ENCODE data around the gene DUSP9. TPM values are rescaled to one million over a fixed set of nuclear protein-coding genes. Genes with fewer than 3 reads are reported as not detected.

The DUSP9 gene
- total RNA-seq, 1 experiment from 2014 or later = 14.2 TPM

- TF ChIP-seq POLR2AphosphoS5 (IDR thresholded peaks at IDR 0.05; ENCODE audit: low read depth, low read length) (no peak), SRF (IDR thresholded peaks at IDR 0.05; ENCODE audit: low read depth) (no peak), ZFX (IDR thresholded peaks at IDR 0.05) (no peak), SP1 (IDR thresholded peaks at IDR 0.05; ENCODE audit: low read depth) (no peak)
Measured at GRCh38 chrX:153628129-153628528, 18.9 kb upstream of the DUSP9 start (continued).

DNA sequence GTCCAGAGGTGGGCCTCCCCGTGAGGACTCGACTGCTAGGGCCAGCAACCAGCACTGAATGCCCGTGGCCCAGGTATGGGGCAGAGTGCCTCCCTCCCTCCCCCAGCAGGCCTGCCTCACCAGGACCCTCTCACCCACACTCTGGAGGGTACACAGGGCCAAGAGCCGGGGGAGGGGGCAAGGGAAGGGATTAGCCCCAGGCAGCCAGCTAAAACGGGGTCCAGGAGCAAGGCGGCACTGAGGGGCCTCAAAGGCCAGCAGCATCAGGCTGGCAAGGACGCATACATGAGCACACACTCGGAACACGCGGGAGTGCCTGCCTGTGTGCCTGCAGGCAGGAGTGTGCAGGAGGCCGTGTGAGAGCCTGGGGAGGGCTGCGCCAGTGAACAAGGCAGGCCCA is 18.3 kb upstream of the DUSP9 start:
- Histone ChIP-seq H3K9me3 (ENCODE audit: control insufficient read depth in 1 of 2, insufficient read depth in 1 of 2, low read depth in 1 of 2, low read length in 2 of 2) (no peaks in the 10 kb centered on the region), H3K4me3 (replicated peaks in 1 of 2; ENCODE audit: low read depth in 1 of 2, low read length in 2 of 2) (no peak overlapping the region), H3K27me3 (ENCODE audit: insufficient read depth, low read length) (no peaks in the 10 kb centered on the region), H4K20me1 (ENCODE audit: insufficient read depth) (no peaks in the 10 kb centered on the region), H3K79me2 (ENCODE audit: insufficient read depth, low read length) (no peaks in the 10 kb centered on the region), H3K4me2 (ENCODE audit: low read length) (no peak overlapping the region), H3K9me2 (ENCODE audit: insufficient read depth) (no peaks in the 10 kb centered on the region), H3K36me3 (ENCODE audit: control insufficient read depth in 1 of 2, insufficient read depth in 2 of 2, low read length in 2 of 2) (no peaks in the 10 kb centered on the region), H3K27ac (ENCODE audit: low read depth, low read length) (no peak overlapping the region), H3K4me1 (ENCODE audit: control insufficient read depth in 1 of 2, insufficient read depth in 2 of 2, low read length in 2 of 2) (no peaks in the 10 kb centered on the region), H3K9ac (ENCODE audit: low read length) (no peak overlapping the region), H2AFZ (ENCODE audit: low read depth, low read length, poor library complexity, severe bottlenecking) (no peak overlapping the region)
- CTCF ChIA-PET = no interaction called here
- TF ChIP-seq ZNF274 (IDR thresholded peaks at IDR 0.05; ENCODE audit: low read depth, low read length) = no peak
- TF ChIP-seq YY1 (IDR thresholded peaks at IDR 0.05; ENCODE audit: extremely low read depth, insufficient replicate concordance, low read depth, low read length) = no peak
- TF ChIP-seq ZFX (IDR thresholded peaks at IDR 0.05) = no peak
- TF ChIP-seq CEBPB (IDR thresholded peaks at IDR 0.05; ENCODE audit: low read depth) = no peak
- no peak for TF ChIP-seq EZH2phosphoT487 (IDR thresholded peaks at IDR 0.05; ENCODE audit: borderline replicate concordance)
- no peak for TF ChIP-seq TCF7L2 (IDR thresholded peaks at IDR 0.05; ENCODE audit: borderline replicate concordance, extremely low read depth, insufficient read depth, insufficient read length)
- no peak for TF ChIP-seq EGR1 (IDR thresholded peaks at IDR 0.05; ENCODE audit: low read depth)
- no peak for TF ChIP-seq REST (IDR thresholded peaks at IDR 0.05; ENCODE audit: low read depth)
- TF ChIP-seq ATF3 (IDR thresholded peaks at IDR 0.05) = no peak
- TF ChIP-seq POLR2AphosphoS5 (IDR thresholded peaks at IDR 0.05; ENCODE audit: low read depth, low read length) = no peak
- TF ChIP-seq RAD21 (IDR thresholded peaks at IDR 0.05; ENCODE audit: low read depth) = no peak
- no peak for TF ChIP-seq EZH2 (IDR thresholded peaks at IDR 0.05)
- no peak for TF ChIP-seq SP1 (IDR thresholded peaks at IDR 0.05; ENCODE audit: low read depth)
- TF ChIP-seq, protein P1, sequence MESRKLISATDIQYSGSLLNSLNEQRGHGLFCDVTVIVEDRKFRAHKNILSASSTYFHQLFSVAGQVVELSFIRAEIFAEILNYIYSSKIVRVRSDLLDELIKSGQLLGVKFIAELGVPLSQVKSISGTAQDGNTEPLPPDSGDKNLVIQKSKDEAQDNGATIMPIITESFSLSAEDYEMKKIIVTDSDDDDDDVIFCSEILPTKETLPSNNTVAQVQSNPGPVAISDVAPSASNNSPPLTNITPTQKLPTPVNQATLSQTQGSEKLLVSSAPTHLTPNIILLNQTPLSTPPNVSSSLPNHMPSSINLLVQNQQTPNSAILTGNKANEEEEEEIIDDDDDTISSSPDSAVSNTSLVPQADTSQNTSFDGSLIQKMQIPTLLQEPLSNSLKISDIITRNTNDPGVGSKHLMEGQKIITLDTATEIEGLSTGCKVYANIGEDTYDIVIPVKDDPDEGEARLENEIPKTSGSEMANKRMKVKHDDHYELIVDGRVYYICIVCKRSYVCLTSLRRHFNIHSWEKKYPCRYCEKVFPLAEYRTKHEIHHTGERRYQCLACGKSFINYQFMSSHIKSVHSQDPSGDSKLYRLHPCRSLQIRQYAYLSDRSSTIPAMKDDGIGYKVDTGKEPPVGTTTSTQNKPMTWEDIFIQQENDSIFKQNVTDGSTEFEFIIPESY (IDR thresholded peaks at IDR 0.05; ENCODE audit: extremely low read depth, insufficient replicate concordance, low read length) = no peak
- TF ChIP-seq CTCF (IDR thresholded peaks at IDR 0.05 in 2 of 3, conservative IDR thresholded peaks at IDR 0.05 in 1 of 3; ENCODE audit: borderline replicate concordance in 1 of 3, insufficient read depth in 1 of 3, low read depth in 2 of 3, low read length in 2 of 3) = no peak
- no peak for TF ChIP-seq SIN3A (IDR thresholded peaks at IDR 0.05; ENCODE audit: low read depth)
- no peak for TF ChIP-seq FOSL1 (IDR thresholded peaks at IDR 0.05; ENCODE audit: low read depth)
- no peak for TF ChIP-seq ELF1 (IDR thresholded peaks at IDR 0.05; ENCODE audit: borderline replicate concordance, low read depth)
- no peak for TF ChIP-seq CBX3 (IDR thresholded peaks at IDR 0.05; ENCODE audit: low read depth)
- RAD21 ChIA-PET (ENCODE audit: low non-redundant PET in 1 of 2, low total read pairs in 2 of 2, uncharacterized antibody in 2 of 2, unreplicated experiment in 2 of 2) = no interaction called here
- POLR2A ChIA-PET = no interaction called here
- no peak for ATAC-seq
- BruUV-seq (replicated peaks) = no TSS peak
- no peak for DNase-seq (ENCODE audit: low read depth, low spot score)
- intact Hi-C loops (cut with micrococcal nuclease) = no loop called here

Data from HCT116 (cell line).